Panc1 (cell line): ENCODE data around the gene RBM45. TPM values are rescaled to one million over a fixed set of nuclear protein-coding genes. Genes with fewer than 3 reads are reported as not detected.

ENCODE experiments used
- ATAC-seq: fragments of 200-7000 bp; cut with Tn5 transposase; 2 replicates; pipeline ENCODE4 v1.9.1; 2020; ENCODE audit warnings: mild to moderate bottlenecking, moderate library complexity
- BruUV-seq: library from RNA; stranded (reverse); fragments of 400-500 nt; replicated peaks from 2 replicates; lab custom pipeline; 2021; lab: Mats Ljungman, UMichigan
- CTCF ChIA-PET: fragments of 300-600 bp; sonication (Branson Sonifier 250); formaldehyde crosslinking; loops from one replicate; lab custom pipeline; 2022; ENCODE audit warnings: antibody characterized with exemption; lab: Charles Lee
- POLR2A ChIA-PET: fragments of 300-600 bp; sonication (Branson Sonifier 250); formaldehyde crosslinking; loops from one replicate; lab custom pipeline; 2022; ENCODE audit warnings: antibody characterized with exemption; lab: Charles Lee
- DNase-seq: peaks from one replicate; pipeline ENCODE4 v3.0.0-alpha.2; 2010; ENCODE audit warnings: low read depth, low spot score
- H3K27ac ChIP-seq: 2 replicates; pipeline ENCODE4 v1.5.1; 2011; ENCODE audit warnings: mild to moderate bottlenecking, low read length, inconsistent platforms
- H3K27me3 ChIP-seq: fragments of 200-500 bp; sonication (Bioruptor generic); 2 replicates; pipeline ENCODE4 v1.6.0; 2014; ENCODE audit warnings: low read length, inconsistent platforms; ENCODE audit not compliant: control insufficient read depth, insufficient read depth
- H3K36me3 ChIP-seq: fragments of 200-500 bp; sonication (Bioruptor generic); 2 replicates; pipeline ENCODE4 v1.5.1; 2014; ENCODE audit warnings: inconsistent platforms, mild to moderate bottlenecking, low read length, moderate library complexity; ENCODE audit not compliant: control insufficient read depth, insufficient read depth
- H3K4me1 ChIP-seq: 2 replicates; pipeline ENCODE4 v1.5.1; 2011; ENCODE audit warnings: inconsistent platforms, mild to moderate bottlenecking, low read length, moderate library complexity; ENCODE audit not compliant: control insufficient read depth, insufficient read depth
- H3K4me3 ChIP-seq, 2 experiments: 2 replicates each; pipeline ENCODE4 v1.5.1; 2011 to 2012; ENCODE audit warnings: low read depth in 2 of 2, low read length in 2 of 2, mild to moderate bottlenecking in 2 of 2, inconsistent platforms in 1 of 2, moderate library complexity in 1 of 2
- H3K9me3 ChIP-seq: fragments of 200-500 bp; sonication (Bioruptor generic); 2 replicates; pipeline ENCODE4 v1.5.1; 2014; ENCODE audit warnings: low read depth, mild to moderate bottlenecking, inconsistent platforms, low read length, moderate library complexity; ENCODE audit not compliant: control insufficient read depth, insufficient read depth
- CTCF ChIP-seq: fragments of 450-650 bp; IDR thresholded peaks from 2 replicates; pipeline ENCODE4 v1.5.1; 2017; ENCODE audit warnings: mild to moderate bottlenecking
- POLR2AphosphoS5 ChIP-seq: IDR thresholded peaks from 2 replicates; pipeline ENCODE4 v1.6.1; 2012; ENCODE audit warnings: mild to moderate bottlenecking, low read depth, low read length, moderate library complexity
- REST ChIP-seq, 2 experiments: IDR thresholded peaks; 2 replicates each; pipeline ENCODE4 v1.6.1; 2011 to 2012; ENCODE audit warnings: low read depth in 2 of 2, control low read depth in 1 of 2, low read length in 1 of 2, mild to moderate bottlenecking in 1 of 2, moderate library complexity in 1 of 2; ENCODE audit not compliant: insufficient read depth in 1 of 2
- SIN3A ChIP-seq: IDR thresholded peaks from 2 replicates; pipeline ENCODE4 v1.6.1; 2012; ENCODE audit warnings: low read depth, mild to moderate bottlenecking, low read length, moderate library complexity, borderline replicate concordance; ENCODE audit not compliant: insufficient read depth
- TCF7L2 ChIP-seq: IDR thresholded peaks from 2 replicates; pipeline ENCODE4 v1.6.1; 2011; ENCODE audit warnings: mild to moderate bottlenecking, low read depth, low read length, inconsistent platforms
- in situ Hi-C: cut with HindIII; loops from 2 replicates; pipeline ENCODE4 v1.10.0; 2016; ENCODE audit warnings: low sequenced_read_pairs, low pct_unique_long_range_greater_than_20kb
- intact Hi-C: fragments of 100-400 bp; cut with micrococcal nuclease; formaldehyde crosslinking; loops from one replicate; pipeline ENCODE4 v1.10.0; 2022; ENCODE audit not compliant: unreplicated experiment
- total RNA-seq: library from RNA; stranded (reverse); gene quantifications from one replicate; pipeline ENCODE4 v1.2.1, GENCODE V29; 2021; ENCODE audit not compliant: unreplicated experiment

Gene RBM45
- total RNA-seq, 1 experiment from 2014 or later = 14.1 TPM

- Histone ChIP-seq H3K27ac (no peak overlapping the region), H3K4me1 (no peaks in the 10 kb centered on the region), H3K27me3 (no peaks in the 10 kb centered on the region), H3K9me3 (no peaks in the 10 kb centered on the region), H3K4me3 (no peak overlapping the region), H3K36me3 (no peaks in the 10 kb centered on the region)
- intact Hi-C loops (no loop called here), in situ Hi-C loops (no loop called here)
- ChIA-PET POLR2A (no interaction called here), CTCF (no interaction called here)
- TF ChIP-seq POLR2AphosphoS5 = no peak
- TF ChIP-seq TCF7L2 = no peak
- no peak for TF ChIP-seq CTCF
- no peak for TF ChIP-seq REST (IDR thresholded peaks at IDR 0.05; ENCODE audit: insufficient read depth in 1 of 2, low read depth in 2 of 2, low read length in 1 of 2)
- TF ChIP-seq SIN3A = no peak
- ATAC-seq = no peak
- DNase-seq = no peak
- no TSS peak for BruUV-seq
Observed at GRCh38 chr2:178159966-178160365, 47.7 kb downstream of the RBM45 start.

- in situ Hi-C loops = no loop called here
- no peak for ATAC-seq
- intact Hi-C loops = no loop called here
- Histone ChIP-seq H3K27me3 (no peaks in the 10 kb centered on the region), H3K27ac (no peak overlapping the region), H3K4me1 (no peaks in the 10 kb centered on the region), H3K4me3 (no peak overlapping the region), H3K9me3 (no peaks in the 10 kb centered on the region), H3K36me3 (no peaks in the 10 kb centered on the region)
- BruUV-seq = no TSS peak
- ChIA-PET CTCF (no interaction called here), POLR2A (no interaction called here)
- TF ChIP-seq CTCF (no peak), TCF7L2 (no peak)
- DNase-seq = no peak
Observed at GRCh38 chr2:178160601-178161000, 48.4 kb downstream of the RBM45 start.

- H3K27ac ChIP-seq = no peak overlapping the region
- H3K9me3 ChIP-seq = no peaks in the 10 kb centered on the region
- BruUV-seq = no TSS peak
- no peaks in the 10 kb centered on the region for H3K36me3 ChIP-seq
- H3K4me3 ChIP-seq = no peak overlapping the region
- TF ChIP-seq CTCF (no peak), TCF7L2 (no peak), SIN3A (no peak), REST (IDR thresholded peaks at IDR 0.05; ENCODE audit: insufficient read depth in 1 of 2, low read depth in 2 of 2, low read length in 1 of 2) (no peak), POLR2AphosphoS5 (no peak)
- intact Hi-C loops = no loop called here
- ChIA-PET POLR2A (no interaction called here), CTCF (no interaction called here)
- no peak for ATAC-seq
- peaks cover 2% of the 10 kb centered on the region; the same call in 1 of the 2 replicates for H3K27me3 ChIP-seq
- DNase-seq = no peak
- no peaks in the 10 kb centered on the region for H3K4me1 ChIP-seq
- in situ Hi-C loops = no loop called here
Observed at GRCh38 chr2:178163395-178163794, 51.2 kb downstream of the RBM45 start.
